A549 (cell line): ENCODE data around the gene PDE4D. TPM values are rescaled to one million over a fixed set of nuclear protein-coding genes. Genes with fewer than 3 reads are reported as not detected.

Source experiments
- ATAC-seq, 2 experiments: fragments of 200-7000 bp in 1 of 2; fragments of >200 bp in 1 of 2; cut with Nextera tagmentation in 1 of 2; cut with Tn5 transposase in 1 of 2; 3 replicates each; pipeline versions ENCODE4 v1.8.0 to v1.9.1; 2018 to 2020; ENCODE audit warnings: mild to moderate bottlenecking in 1 of 2, moderate library complexity in 1 of 2
- CTCF ChIA-PET: fragments of 300-600 bp; sonication (Branson Sonifier 250); formaldehyde crosslinking; extraction: SDS; loops from one replicate; lab custom pipeline; 2021; ENCODE audit warnings: antibody characterized with exemption, inconsistent platforms; lab: Yijun Ruan, JAX
- POLR2A ChIA-PET: fragments of 350-600 bp; formaldehyde crosslinking; extraction: SDS; loops from one replicate; lab custom pipeline; 2021; ENCODE audit warnings: antibody characterized with exemption, inconsistent platforms; lab: Yijun Ruan, JAX
- DNase-seq, 2 experiments: peaks; one replicate each; pipeline versions ENCODE4 v3.0.0 to v3.0.0-alpha.2; 2011 to 2016; ENCODE audit warnings: low read depth in 1 of 2, low spot score in 1 of 2
- FAIRE-seq: peaks from 2 replicates; lab custom pipeline; 2011; peaks lifted over from hg19 to GRCh38; lab: Jason Lieb, UNC
- H3K27ac ChIP-seq, 2 experiments: fragments of >200 bp; sonication (Bioruptor Twin); formaldehyde crosslinking; 3 replicates each; pipeline ENCODE4 v1.5.1; 2016 to 2017
- H3K4me1 ChIP-seq: fragments of >200 bp; sonication (Bioruptor Twin); formaldehyde crosslinking; 3 replicates; pipeline ENCODE4 v1.6.1; 2016
- H3K4me2 ChIP-seq: fragments of >200 bp; sonication (Bioruptor Twin); formaldehyde crosslinking; 3 replicates; pipeline ENCODE4 v1.6.1; 2016
- H3K4me3 ChIP-seq: fragments of >200 bp; sonication (Bioruptor Twin); formaldehyde crosslinking; 3 replicates; pipeline ENCODE4 v1.5.1; 2016
- H3K9me3 ChIP-seq: fragments of >200 bp; sonication (Bioruptor Twin); formaldehyde crosslinking; 3 replicates; pipeline ENCODE4 v1.6.1; 2016
- CBX2 ChIP-seq: fragments of 200-600 bp; sonication (generic); IDR thresholded peaks from 2 replicates; pipeline ENCODE4 v1.6.1; 2016; ENCODE audit warnings: low read depth, mild to moderate bottlenecking, borderline replicate concordance
- CHD4 ChIP-seq: fragments of 200-600 bp; sonication (generic); IDR thresholded peaks from 2 replicates; pipeline ENCODE4 v1.6.1; 2016; ENCODE audit warnings: antibody characterized with exemption, mild to moderate bottlenecking, borderline replicate concordance
- EHMT2 ChIP-seq: fragments of 200-600 bp; sonication (generic); IDR thresholded peaks from 2 replicates; pipeline ENCODE4 v1.6.1; 2016; ENCODE audit warnings: antibody characterized with exemption, low read depth, mild to moderate bottlenecking, moderate library complexity
- EP300 ChIP-seq, 2 experiments: fragments of >200 bp; sonication (Bioruptor Twin); formaldehyde crosslinking; IDR thresholded peaks; 2 replicates in 1 of 2; 3 replicates in 1 of 2; pipeline ENCODE4 v1.6.1; 2016 to 2017
- FOSL2 ChIP-seq, 2 experiments: fragments of 450-650 bp in 1 of 2; fragments of >200 bp in 1 of 2; sonication (Bioruptor Twin) in 1 of 2; formaldehyde crosslinking; IDR thresholded peaks; 2 replicates each; pipeline versions ENCODE4 v1.5.0 to v1.6.1; 2016 to 2020; ENCODE audit warnings: mild to moderate bottlenecking in 1 of 2, moderate library complexity in 1 of 2
- GATA3 ChIP-seq: IDR thresholded peaks from 2 replicates; pipeline ENCODE4 v1.6.1; 2012; ENCODE audit warnings: borderline replicate concordance
- HEYL ChIP-seq: fragments of 250-450 bp; sonication (Bioruptor Pico); IDR thresholded peaks from 2 replicates; pipeline ENCODE4 v1.8.0; 2021; ENCODE audit warnings: mild to moderate bottlenecking, moderate library complexity
- HOXA7 ChIP-seq: fragments of 250-450 bp; sonication (Bioruptor Pico); IDR thresholded peaks from 2 replicates; pipeline ENCODE4 v1.5.0; 2020; ENCODE audit warnings: mild to moderate bottlenecking, moderate library complexity
- JUN ChIP-seq, 2 experiments: fragments of >200 bp; sonication (Bioruptor Twin); formaldehyde crosslinking; IDR thresholded peaks; 2 replicates in 1 of 2; 3 replicates in 1 of 2; pipeline ENCODE4 v1.6.1; 2016 to 2017
- KDM5A ChIP-seq: fragments of 200-600 bp; sonication (generic); IDR thresholded peaks from 2 replicates; pipeline ENCODE4 v1.6.1; 2016; ENCODE audit warnings: antibody characterized with exemption, mild to moderate bottlenecking
- MAFK ChIP-seq: fragments of 450-650 bp; IDR thresholded peaks from 2 replicates; pipeline ENCODE4 v1.6.1; 2014; ENCODE audit not compliant: partially characterized antibody
- MAZ ChIP-seq: fragments of 150-350 bp; IDR thresholded peaks from 2 replicates; pipeline ENCODE4 v1.6.1; 2014; ENCODE audit warnings: antibody characterized with exemption, low read depth, low read length, borderline replicate concordance
- NFE2L2 ChIP-seq: fragments of 150-350 bp; conservative IDR thresholded peaks from 2 replicates; pipeline ENCODE4 v1.6.1; 2014; ENCODE audit warnings: low read length
- NPAS2 ChIP-seq: fragments of 250-450 bp; sonication (Bioruptor Pico); IDR thresholded peaks from 2 replicates; pipeline ENCODE4 v1.8.0; 2022; ENCODE audit warnings: mild to moderate bottlenecking, moderate library complexity, borderline replicate concordance
- NR3C1 ChIP-seq: fragments of >200 bp; sonication (Bioruptor Twin); formaldehyde crosslinking; IDR thresholded peaks from 3 replicates; pipeline ENCODE4 v1.6.1; 2017
- POLR2A ChIP-seq: IDR thresholded peaks from 2 replicates; pipeline ENCODE4 v1.6.1; 2012; ENCODE audit warnings: mild to moderate bottlenecking, low read length
- POLR2AphosphoS2 ChIP-seq: conservative IDR thresholded peaks from 2 replicates; pipeline ENCODE4 v1.6.1; 2012; ENCODE audit warnings: low read length, improper control_type of control experiment, inconsistent platforms
- RCOR1 ChIP-seq: fragments of 150-350 bp; IDR thresholded peaks from 2 replicates; pipeline ENCODE4 v1.6.1; 2014; ENCODE audit warnings: antibody characterized with exemption, low read length, low read depth
- RFX5 ChIP-seq: fragments of 450-650 bp; IDR thresholded peaks from 2 replicates; pipeline ENCODE4 v1.7.1; 2014; ENCODE audit warnings: antibody characterized with exemption, mild to moderate bottlenecking, moderate library complexity
- SREBF2 ChIP-seq: fragments of 450-650 bp; IDR thresholded peaks from 2 replicates; pipeline ENCODE4 v1.6.1; 2014; ENCODE audit warnings: mild to moderate bottlenecking, moderate library complexity
- TFCP2L1 ChIP-seq: fragments of 250-450 bp; sonication (Bioruptor Pico); IDR thresholded peaks from 2 replicates; pipeline ENCODE4 v1.5.0; 2021; ENCODE audit warnings: mild to moderate bottlenecking
- ZC3H11A ChIP-seq: fragments of 450-650 bp; IDR thresholded peaks from 2 replicates; pipeline ENCODE4 v1.6.1; 2014; ENCODE audit warnings: antibody characterized with exemption, mild to moderate bottlenecking
- ZFP36 ChIP-seq: fragments of 450-650 bp; IDR thresholded peaks from 2 replicates; pipeline ENCODE4 v1.6.1; 2014; ENCODE audit warnings: borderline replicate concordance; ENCODE audit not compliant: partially characterized antibody
- ZNF302 ChIP-seq: fragments of 250-450 bp; sonication (Bioruptor Pico); IDR thresholded peaks from 2 replicates; pipeline ENCODE4 v1.9.0; 2021; ENCODE audit warnings: inconsistent platforms, mild to moderate bottlenecking, moderate library complexity
- ZSCAN20 ChIP-seq: fragments of 250-450 bp; sonication (Bioruptor Pico); IDR thresholded peaks from 2 replicates; pipeline ENCODE4 v1.8.0; 2022; ENCODE audit warnings: mild to moderate bottlenecking, moderate library complexity
- WGBS: methylation state at CpG from one replicate; pipeline ENCODE4 v1.1.6; 2017; ENCODE audit errors: missing lambda C conversion rate; 5-methylcytosine and 5-hydroxymethylcytosine counted together
- polyA plus RNA-seq, 4 experiments: library from polyadenylated mRNA; depleted of rRNA in 3 of 4; stranded (reverse); fragments of >200 nt; fragmentation: RNase III in 1 of 4; extraction: RNeasy Plus Mini Kit Qiagen cat#74134 plus additional on column Dnase treatment in 1 of 4; gene quantifications; 2 replicates in 3 of 4; 3 replicates in 1 of 4; pipeline ENCODE4 v1.2.3, GENCODE V29; 2011 to 2017
- TF ChIP-seq, protein P1 (sequence below): IDR thresholded peaks from 2 replicates; pipeline ENCODE4 v1.6.1; 2012
- TF ChIP-seq, protein P2 (sequence below): IDR thresholded peaks from 2 replicates; pipeline ENCODE4 v1.6.1; 2012; ENCODE audit warnings: low read depth, borderline replicate concordance
- TF ChIP-seq, protein P3 (sequence below): fragments of >200 bp; sonication (Bioruptor Twin); formaldehyde crosslinking; IDR thresholded peaks from 3 replicates; pipeline ENCODE4 v1.5.1; 2016
- TF ChIP-seq, protein P4 (sequence below): fragments of 150-350 bp; IDR thresholded peaks from 2 replicates; pipeline ENCODE4 v1.6.1; 2014; ENCODE audit warnings: low read depth, mild to moderate bottlenecking, low read length

The PDE4D gene
- polyA plus RNA-seq, 2 of the 4 experiments (the other 2 are of a cell fraction) = 74.0 to 213 TPM

GRCh38 chr5:59291941-59292340 lies 601.6 kb downstream of the PDE4D start (continued):
- TF ChIP-seq EP300 (IDR thresholded peaks at IDR 0.05) (no peak), HOXA7 (CRISPR knock-in tag) (no peak)
- TF ChIP-seq, all 56 proteins: peak for 0

DNA sequence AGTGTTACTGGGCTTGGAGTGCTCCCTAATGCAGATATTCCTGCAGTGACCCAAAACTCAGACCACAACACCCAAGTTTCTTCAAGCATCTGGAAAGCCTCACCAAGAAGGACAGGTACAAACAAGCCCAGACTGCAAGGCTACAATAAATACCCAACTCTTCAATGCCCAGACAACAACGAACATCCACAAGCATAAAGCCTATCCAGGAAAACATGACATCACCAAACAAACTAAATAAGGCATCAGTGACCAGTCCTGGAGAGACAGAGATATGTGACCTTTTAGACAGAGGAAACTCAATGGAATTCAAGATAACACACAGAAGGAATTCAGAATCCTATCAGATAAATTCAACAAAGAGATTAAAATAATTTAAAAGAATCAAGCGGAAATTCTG lies 605.6 kb downstream of the PDE4D start:
- Histone ChIP-seq H3K4me1 (peaks cover 82% of the 10 kb centered on the region), H3K27ac (peak overlapping the region; percentile 80 to 90), H3K9me3 (no peaks in the 10 kb centered on the region), H3K4me3 (0 out of 3 replicates have a peak overlapping the region, but pooled peaks have one; percentile 0), H3K4me2 (peak overlapping the region; percentile 67)
- TF ChIP-seq MAZ = no peak
- TF ChIP-seq RFX5 = no peak
- TF ChIP-seq ZNF302 (CRISPR knock-in tag) = no peak
- no peak for TF ChIP-seq ZC3H11A
- TF ChIP-seq NFE2L2 = no peak
- TF ChIP-seq, protein P1, sequence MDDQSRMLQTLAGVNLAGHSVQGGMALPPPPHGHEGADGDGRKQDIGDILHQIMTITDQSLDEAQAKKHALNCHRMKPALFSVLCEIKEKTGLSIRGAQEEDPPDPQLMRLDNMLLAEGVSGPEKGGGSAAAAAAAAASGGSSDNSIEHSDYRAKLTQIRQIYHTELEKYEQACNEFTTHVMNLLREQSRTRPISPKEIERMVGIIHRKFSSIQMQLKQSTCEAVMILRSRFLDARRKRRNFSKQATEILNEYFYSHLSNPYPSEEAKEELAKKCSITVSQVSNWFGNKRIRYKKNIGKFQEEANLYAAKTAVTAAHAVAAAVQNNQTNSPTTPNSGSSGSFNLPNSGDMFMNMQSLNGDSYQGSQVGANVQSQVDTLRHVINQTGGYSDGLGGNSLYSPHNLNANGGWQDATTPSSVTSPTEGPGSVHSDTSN = no peak
- no peak for TF ChIP-seq JUN (IDR thresholded peaks at IDR 0.05)
- TF ChIP-seq HOXA7 (CRISPR knock-in tag) = no peak
- TF ChIP-seq ZSCAN20 (CRISPR knock-in tag) = no peak
- TF ChIP-seq, protein P2, sequence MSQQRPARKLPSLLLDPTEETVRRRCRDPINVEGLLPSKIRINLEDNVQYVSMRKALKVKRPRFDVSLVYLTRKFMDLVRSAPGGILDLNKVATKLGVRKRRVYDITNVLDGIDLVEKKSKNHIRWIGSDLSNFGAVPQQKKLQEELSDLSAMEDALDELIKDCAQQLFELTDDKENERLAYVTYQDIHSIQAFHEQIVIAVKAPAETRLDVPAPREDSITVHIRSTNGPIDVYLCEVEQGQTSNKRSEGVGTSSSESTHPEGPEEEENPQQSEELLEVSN = no peak
- TF ChIP-seq, protein P3, sequence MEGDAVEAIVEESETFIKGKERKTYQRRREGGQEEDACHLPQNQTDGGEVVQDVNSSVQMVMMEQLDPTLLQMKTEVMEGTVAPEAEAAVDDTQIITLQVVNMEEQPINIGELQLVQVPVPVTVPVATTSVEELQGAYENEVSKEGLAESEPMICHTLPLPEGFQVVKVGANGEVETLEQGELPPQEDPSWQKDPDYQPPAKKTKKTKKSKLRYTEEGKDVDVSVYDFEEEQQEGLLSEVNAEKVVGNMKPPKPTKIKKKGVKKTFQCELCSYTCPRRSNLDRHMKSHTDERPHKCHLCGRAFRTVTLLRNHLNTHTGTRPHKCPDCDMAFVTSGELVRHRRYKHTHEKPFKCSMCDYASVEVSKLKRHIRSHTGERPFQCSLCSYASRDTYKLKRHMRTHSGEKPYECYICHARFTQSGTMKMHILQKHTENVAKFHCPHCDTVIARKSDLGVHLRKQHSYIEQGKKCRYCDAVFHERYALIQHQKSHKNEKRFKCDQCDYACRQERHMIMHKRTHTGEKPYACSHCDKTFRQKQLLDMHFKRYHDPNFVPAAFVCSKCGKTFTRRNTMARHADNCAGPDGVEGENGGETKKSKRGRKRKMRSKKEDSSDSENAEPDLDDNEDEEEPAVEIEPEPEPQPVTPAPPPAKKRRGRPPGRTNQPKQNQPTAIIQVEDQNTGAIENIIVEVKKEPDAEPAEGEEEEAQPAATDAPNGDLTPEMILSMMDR = no peak
- no peak for TF ChIP-seq KDM5A
- no peak for TF ChIP-seq POLR2AphosphoS2
- DNase-seq (peak in 1 of 2 experiments; percentile 53), ATAC-seq (peak in 1 of 2 experiments; percentile 69; a peak in 3 of 6 replicates), FAIRE-seq (peak; percentile 56)
- WGBS = 10% methylated on average over 2 of the region's 2 CpGs
- ChIA-PET CTCF (interaction anchor here (1.1 kb wide), 1 partner anchor 48 kb away, joined by 3 read pairs; no protein-coding TSS in a partner anchor), POLR2A (no interaction called here)

GRCh38 chr5:59287361-59287760 lies 606.2 kb downstream of the PDE4D start:
- no peak for TF ChIP-seq HOXA7 (CRISPR knock-in tag)
- TF ChIP-seq POLR2AphosphoS2 = no peak
- no peak for TF ChIP-seq POLR2A
- no peak for TF ChIP-seq FOSL2 (IDR thresholded peaks at IDR 0.05)
- peak; percentile 8; the same call in 1 of the 2 replicates for TF ChIP-seq FOSL2 (CRISPR knock-in tag; IDR thresholded peaks at IDR 0.05)
- TF ChIP-seq JUN (IDR thresholded peaks at IDR 0.05) = 0 out of 5 replicates have a peak, but pooled peaks of 1 of the 2 experiments have one; percentile 16
- no peak for TF ChIP-seq CHD4
- no peak for TF ChIP-seq GATA3
- POLR2A ChIA-PET = no interaction called here
- DNase-seq (peak in 1 of 2 experiments; percentile 75), ATAC-seq (peak; percentile 78 to 89), FAIRE-seq (no peak)
- no peaks in the 10 kb centered on the region for H3K9me3 ChIP-seq
- H3K4me3 ChIP-seq = 0 out of 3 replicates have a peak overlapping the region, but pooled peaks have one; percentile 0
- H3K4me2 ChIP-seq = peak overlapping the region; percentile 67
- peak overlapping the region; percentile 80 to 90 for H3K27ac ChIP-seq
- 11% methylated on average over 3 of the region's 3 CpGs for WGBS
- CTCF ChIA-PET = interaction anchor here (1.1 kb wide), 1 partner anchor 49 kb away, joined by 3 read pairs; no protein-coding TSS in a partner anchor
- peaks cover 77% of the 10 kb centered on the region for H3K4me1 ChIP-seq

DNA sequence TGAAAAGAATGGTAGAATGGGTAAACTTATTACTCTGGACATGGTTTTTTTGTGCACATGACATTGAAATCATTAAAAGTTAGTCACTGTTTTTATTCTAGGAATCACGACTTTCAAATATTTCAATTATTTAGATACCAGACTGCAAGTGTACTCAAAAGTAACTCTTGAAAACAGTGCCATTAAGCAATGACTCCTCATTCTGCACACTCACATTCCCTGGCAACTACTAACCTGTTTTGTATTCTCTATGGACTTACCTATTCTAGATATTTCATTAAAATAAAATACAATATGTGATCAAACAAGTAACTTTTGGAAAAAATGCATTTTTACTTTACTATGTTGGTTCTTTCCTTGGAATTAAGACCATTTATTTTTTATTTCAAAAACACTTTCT lies 607.0 kb downstream of the PDE4D start:
- CTCF ChIA-PET = no interaction called here
- DNase-seq = no peak
- H3K9me3 ChIP-seq = no peaks in the 10 kb centered on the region
- FAIRE-seq = no peak
- POLR2A ChIA-PET = no interaction called here
- H3K4me3 ChIP-seq = no peak overlapping the region
- H3K4me1 ChIP-seq = peaks cover 73% of the 10 kb centered on the region
- H3K4me2 ChIP-seq = peak overlapping the region; percentile 67
- H3K27ac ChIP-seq = peak overlapping the region; percentile 80 to 90
- 45% methylated on average over 1 of the region's 1 CpG for WGBS
- ATAC-seq = no peak
- TF ChIP-seq NPAS2 (CRISPR knock-in tag) (no peak), SREBF2 (no peak), MAZ (no peak), MAFK (no peak), RCOR1 (no peak), NR3C1 (no peak), NFE2L2 (no peak), HEYL (CRISPR knock-in tag) (no peak), FOSL2 (IDR thresholded peaks at IDR 0.05) (no peak), FOSL2 (CRISPR knock-in tag; IDR thresholded peaks at IDR 0.05) (no peak), CBX2 (no peak), ZFP36 (no peak), RFX5 (no peak), TFCP2L1 (CRISPR knock-in tag) (no peak), EHMT2 (no peak)
- TF ChIP-seq, protein P4, sequence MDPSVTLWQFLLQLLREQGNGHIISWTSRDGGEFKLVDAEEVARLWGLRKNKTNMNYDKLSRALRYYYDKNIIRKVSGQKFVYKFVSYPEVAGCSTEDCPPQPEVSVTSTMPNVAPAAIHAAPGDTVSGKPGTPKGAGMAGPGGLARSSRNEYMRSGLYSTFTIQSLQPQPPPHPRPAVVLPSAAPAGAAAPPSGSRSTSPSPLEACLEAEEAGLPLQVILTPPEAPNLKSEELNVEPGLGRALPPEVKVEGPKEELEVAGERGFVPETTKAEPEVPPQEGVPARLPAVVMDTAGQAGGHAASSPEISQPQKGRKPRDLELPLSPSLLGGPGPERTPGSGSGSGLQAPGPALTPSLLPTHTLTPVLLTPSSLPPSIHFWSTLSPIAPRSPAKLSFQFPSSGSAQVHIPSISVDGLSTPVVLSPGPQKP = no peak
